ENCODE results near the gene STMN3.

Gene STMN3

DNA sequence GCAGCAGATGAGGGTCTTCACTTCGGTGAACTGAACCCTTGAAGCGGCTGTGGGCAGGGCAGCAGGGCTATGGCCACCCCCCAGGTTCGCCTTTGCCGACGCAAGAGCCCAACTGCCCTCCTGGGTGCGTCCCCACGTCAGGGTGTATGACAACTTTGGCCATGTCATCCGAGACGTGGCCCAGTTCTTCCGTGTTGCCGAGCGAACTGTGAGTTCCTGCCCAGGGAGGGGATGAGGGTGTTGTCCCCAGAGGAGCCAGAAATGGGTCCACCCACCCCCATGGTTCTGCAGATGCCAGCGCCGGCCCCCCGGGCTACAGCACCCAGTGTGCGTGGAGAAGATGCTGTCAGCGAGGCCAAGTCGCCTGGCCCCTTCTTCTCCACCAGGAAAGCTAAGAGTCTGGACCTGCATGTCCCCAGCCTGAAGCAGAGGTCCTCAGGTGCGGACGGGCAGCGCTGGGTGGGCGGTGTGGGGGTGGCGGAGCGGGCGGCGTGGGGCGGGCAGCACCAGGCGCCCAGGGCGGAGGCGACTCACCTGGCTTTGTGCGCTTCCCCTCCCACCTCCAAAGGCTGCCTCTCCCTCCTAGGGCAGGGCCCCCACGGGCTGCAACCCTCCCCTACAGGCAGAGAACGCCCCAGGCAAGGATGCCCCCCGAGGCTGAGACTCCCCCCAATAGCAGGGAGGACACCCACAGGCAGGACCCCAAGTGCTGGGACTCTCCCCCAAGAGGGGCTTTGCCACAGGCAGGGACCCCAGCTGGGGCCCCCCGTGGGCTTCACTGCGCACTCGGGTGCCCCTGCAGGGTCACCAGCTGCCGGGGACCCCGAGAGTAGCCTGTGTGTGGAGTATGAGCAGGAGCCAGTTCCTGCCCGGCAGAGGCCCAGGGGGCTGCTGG is 37.0 kb upstream of the STMN3 start:
- Histone ChIP-seq H3K4me1 (ENCODE audit: control insufficient read depth, insufficient read depth, low read length) (no peaks in the 10 kb centered on the region), H3K36me3 (ENCODE audit: control insufficient read depth in 2 of 2, insufficient read depth in 1 of 2, low read length in 2 of 2) (peaks cover 0 to 9% of the 10 kb centered on the region in 2 experiments; a peak in 1 of 3 replicates)
- POLR2A ChIA-PET: no interaction called here

DNA sequence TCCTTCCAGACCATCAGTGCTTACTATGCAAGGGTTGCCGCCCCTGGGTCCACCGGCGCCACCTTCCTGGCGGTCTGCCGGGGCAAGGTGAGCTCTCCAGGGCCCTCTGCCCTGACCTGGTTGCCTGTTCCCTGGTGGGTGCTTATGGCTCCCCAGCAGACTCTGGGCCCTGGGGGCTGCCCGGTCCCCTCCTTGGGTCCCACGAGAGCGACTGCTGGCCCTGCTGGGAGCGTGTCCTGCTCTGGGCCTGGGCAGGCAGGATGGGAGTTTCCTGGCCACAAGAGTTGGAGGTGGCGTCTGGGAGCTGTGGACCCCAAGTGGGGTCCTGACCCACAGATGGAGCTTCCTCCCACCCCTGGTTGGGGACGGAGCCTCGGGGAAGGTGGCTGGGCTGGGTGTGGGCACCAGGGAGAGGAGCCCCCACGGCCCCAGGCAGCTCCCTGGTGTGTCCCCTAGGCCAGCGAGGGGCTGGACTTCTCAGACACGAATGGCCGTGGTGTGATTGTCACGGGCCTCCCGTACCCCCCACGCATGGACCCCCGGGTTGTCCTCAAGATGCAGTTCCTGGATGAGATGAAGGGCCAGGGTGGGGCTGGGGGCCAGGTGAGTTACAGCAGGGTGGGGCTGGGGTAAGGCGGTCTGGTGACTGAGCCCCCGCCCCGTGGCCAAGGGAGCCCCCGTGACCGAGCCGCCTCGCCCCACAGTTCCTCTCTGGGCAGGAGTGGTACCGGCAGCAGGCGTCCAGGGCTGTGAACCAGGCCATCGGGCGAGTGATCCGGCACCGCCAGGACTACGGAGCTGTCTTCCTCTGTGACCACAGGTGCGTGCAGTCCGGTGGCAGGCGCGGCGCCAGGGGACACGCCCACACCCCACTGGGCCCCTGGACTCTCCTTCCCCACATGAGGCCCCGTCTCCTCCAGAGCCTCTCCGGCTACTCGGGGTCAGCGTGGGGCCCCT is 36.1 kb upstream of the STMN3 start:
- Histone ChIP-seq H3K9me3 (ENCODE audit: control insufficient read depth, insufficient read depth, low read depth, low read length) (no peaks in the 10 kb centered on the region), H3K36me3 (ENCODE audit: control insufficient read depth in 2 of 2, insufficient read depth in 1 of 2, low read length in 2 of 2) (peaks cover 0 to 5% of the 10 kb centered on the region in 2 experiments; a peak in 1 of 3 replicates), H3K4me1 (ENCODE audit: control insufficient read depth, insufficient read depth, low read length) (no peaks in the 10 kb centered on the region), H3K4me3 (ENCODE audit: low read depth, low read length) (no peak overlapping the region), H3K27ac (ENCODE audit: extremely low read depth, low read depth, low read length) (no peak overlapping the region)
- ChIA-PET POLR2A (no interaction called here), CTCF (interaction anchor here (0.6 to 0.7 kb wide), 3 partner anchors 17 to 327 kb away, joined by 3 to 4 read pairs (median 3); no protein-coding TSS in a partner anchor)
- no peak for TF ChIP-seq KLF7 (tag by site-specific recombination; IDR thresholded peaks at IDR 0.05; ENCODE audit: borderline replicate concordance)
- TF ChIP-seq, protein P1, sequence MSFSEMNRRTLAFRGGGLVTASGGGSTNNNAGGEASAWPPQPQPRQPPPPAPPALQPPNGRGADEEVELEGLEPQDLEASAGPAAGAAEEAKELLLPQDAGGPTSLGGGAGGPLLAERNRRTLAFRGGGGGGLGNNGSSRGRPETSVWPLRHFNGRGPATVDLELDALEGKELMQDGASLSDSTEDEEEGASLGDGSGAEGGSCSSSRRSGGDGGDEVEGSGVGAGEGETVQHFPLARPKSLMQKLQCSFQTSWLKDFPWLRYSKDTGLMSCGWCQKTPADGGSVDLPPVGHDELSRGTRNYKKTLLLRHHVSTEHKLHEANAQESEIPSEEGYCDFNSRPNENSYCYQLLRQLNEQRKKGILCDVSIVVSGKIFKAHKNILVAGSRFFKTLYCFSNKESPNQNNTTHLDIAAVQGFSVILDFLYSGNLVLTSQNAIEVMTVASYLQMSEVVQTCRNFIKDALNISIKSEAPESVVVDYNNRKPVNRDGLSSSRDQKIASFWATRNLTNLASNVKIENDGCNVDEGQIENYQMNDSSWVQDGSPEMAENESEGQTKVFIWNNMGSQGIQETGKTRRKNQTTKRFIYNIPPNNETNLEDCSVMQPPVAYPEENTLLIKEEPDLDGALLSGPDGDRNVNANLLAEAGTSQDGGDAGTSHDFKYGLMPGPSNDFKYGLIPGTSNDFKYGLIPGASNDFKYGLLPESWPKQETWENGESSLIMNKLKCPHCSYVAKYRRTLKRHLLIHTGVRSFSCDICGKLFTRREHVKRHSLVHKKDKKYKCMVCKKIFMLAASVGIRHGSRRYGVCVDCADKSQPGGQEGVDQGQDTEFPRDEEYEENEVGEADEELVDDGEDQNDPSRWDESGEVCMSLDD (tag by site-specific recombination; IDR thresholded peaks at IDR 0.05): no peak
- TF ChIP-seq SP7 (tag by site-specific recombination; IDR thresholded peaks at IDR 0.05): no peak
- TF ChIP-seq ZNF501 (tag by site-specific recombination; IDR thresholded peaks at IDR 0.05): no peak
- TF ChIP-seq ZNF23 (tag by site-specific recombination; IDR thresholded peaks at IDR 0.05; ENCODE audit: borderline replicate concordance): no peak
- TF ChIP-seq IKZF3 (tag by site-specific recombination; IDR thresholded peaks at IDR 0.05): no peak
- no peak for TF ChIP-seq ZNF157 (tag by site-specific recombination; IDR thresholded peaks at IDR 0.05)
- no peak for TF ChIP-seq SP2 (tag by site-specific recombination; IDR thresholded peaks at IDR 0.05)
- TF ChIP-seq KLF10 (tag by site-specific recombination; IDR thresholded peaks at IDR 0.05): 0 out of 2 replicates have a peak, but pooled peaks have one; percentile 15
- no peak for TF ChIP-seq REPIN1 (tag by site-specific recombination; IDR thresholded peaks at IDR 0.05; ENCODE audit: low read depth)
- no peak for TF ChIP-seq ZNF350 (tag by site-specific recombination; IDR thresholded peaks at IDR 0.05)
- peak; percentile 57; the same call in 1 of the 2 replicates for TF ChIP-seq KLF9 (tag by site-specific recombination; IDR thresholded peaks at IDR 0.05; ENCODE audit: low read depth)
- TF ChIP-seq GLIS2 (tag by site-specific recombination; IDR thresholded peaks at IDR 0.05): peak; percentile 47

More for the DNA sequence above, 37.0 kb upstream of the STMN3 start:
- H3K4me3 ChIP-seq (ENCODE audit: low read depth, low read length): no peak overlapping the region
- no peaks in the 10 kb centered on the region for H3K9me3 ChIP-seq (ENCODE audit: control insufficient read depth, insufficient read depth, low read depth, low read length)
- TF ChIP-seq, protein P1 (tag by site-specific recombination; IDR thresholded peaks at IDR 0.05): 0 out of 2 replicates have a peak, but pooled peaks have one; percentile 38
- no peak for TF ChIP-seq ZNF248 (tag by site-specific recombination; IDR thresholded peaks at IDR 0.05)
- 0 out of 2 replicates have a peak, but pooled peaks have one; percentile 2 for TF ChIP-seq KLF10 (tag by site-specific recombination; IDR thresholded peaks at IDR 0.05)
- TF ChIP-seq, protein P2, sequence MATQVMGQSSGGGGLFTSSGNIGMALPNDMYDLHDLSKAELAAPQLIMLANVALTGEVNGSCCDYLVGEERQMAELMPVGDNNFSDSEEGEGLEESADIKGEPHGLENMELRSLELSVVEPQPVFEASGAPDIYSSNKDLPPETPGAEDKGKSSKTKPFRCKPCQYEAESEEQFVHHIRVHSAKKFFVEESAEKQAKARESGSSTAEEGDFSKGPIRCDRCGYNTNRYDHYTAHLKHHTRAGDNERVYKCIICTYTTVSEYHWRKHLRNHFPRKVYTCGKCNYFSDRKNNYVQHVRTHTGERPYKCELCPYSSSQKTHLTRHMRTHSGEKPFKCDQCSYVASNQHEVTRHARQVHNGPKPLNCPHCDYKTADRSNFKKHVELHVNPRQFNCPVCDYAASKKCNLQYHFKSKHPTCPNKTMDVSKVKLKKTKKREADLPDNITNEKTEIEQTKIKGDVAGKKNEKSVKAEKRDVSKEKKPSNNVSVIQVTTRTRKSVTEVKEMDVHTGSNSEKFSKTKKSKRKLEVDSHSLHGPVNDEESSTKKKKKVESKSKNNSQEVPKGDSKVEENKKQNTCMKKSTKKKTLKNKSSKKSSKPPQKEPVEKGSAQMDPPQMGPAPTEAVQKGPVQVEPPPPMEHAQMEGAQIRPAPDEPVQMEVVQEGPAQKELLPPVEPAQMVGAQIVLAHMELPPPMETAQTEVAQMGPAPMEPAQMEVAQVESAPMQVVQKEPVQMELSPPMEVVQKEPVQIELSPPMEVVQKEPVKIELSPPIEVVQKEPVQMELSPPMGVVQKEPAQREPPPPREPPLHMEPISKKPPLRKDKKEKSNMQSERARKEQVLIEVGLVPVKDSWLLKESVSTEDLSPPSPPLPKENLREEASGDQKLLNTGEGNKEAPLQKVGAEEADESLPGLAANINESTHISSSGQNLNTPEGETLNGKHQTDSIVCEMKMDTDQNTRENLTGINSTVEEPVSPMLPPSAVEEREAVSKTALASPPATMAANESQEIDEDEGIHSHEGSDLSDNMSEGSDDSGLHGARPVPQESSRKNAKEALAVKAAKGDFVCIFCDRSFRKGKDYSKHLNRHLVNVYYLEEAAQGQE (tag by site-specific recombination; IDR thresholded peaks at IDR 0.05): no peak
- peak; percentile 10; the same call in 1 of the 2 replicates for TF ChIP-seq ZIC2 (tag by site-specific recombination; IDR thresholded peaks at IDR 0.05)
- H3K27ac ChIP-seq (ENCODE audit: extremely low read depth, low read depth, low read length): no peak overlapping the region
- CTCF ChIA-PET: interaction anchor here (0.6 to 1.5 kb wide), 2 partner anchors 152 to 381 kb away, joined by 3 to 4 read pairs; no protein-coding TSS in a partner anchor

Measured in HEK293 (cell line).